Adipocyte (in vitro differentiated cells): ENCODE measurements around the gene MACROD2.

ENCODE experiments used
- DNase-seq: peaks from one replicate; pipeline ENCODE4 v3.0.0-alpha.2; 2015; ENCODE audit warnings: low read depth
- H3K27me3 ChIP-seq: replicated peaks from 2 replicates; pipeline ENCODE4 v1.7.0; 2013; ENCODE audit warnings: mild to moderate bottlenecking, low read length, moderate library complexity; ENCODE audit not compliant: control insufficient read depth, insufficient read depth
- H3K36me3 ChIP-seq: 2 replicates; pipeline ENCODE4 v1.7.0; 2013; ENCODE audit warnings: low read length, mild to moderate bottlenecking, moderate library complexity; ENCODE audit not compliant: control insufficient read depth, insufficient read depth, severe bottlenecking
- H3K4me1 ChIP-seq: 2 replicates; pipeline ENCODE4 v1.7.0; 2013; ENCODE audit warnings: mild to moderate bottlenecking, low read length, moderate library complexity; ENCODE audit not compliant: control insufficient read depth, insufficient read depth
- H3K4me3 ChIP-seq: 2 replicates; pipeline ENCODE4 v1.7.0; 2013; ENCODE audit warnings: mild to moderate bottlenecking, low read length, moderate library complexity
- H3K9ac ChIP-seq: 2 replicates; pipeline ENCODE4 v1.7.0; 2013; ENCODE audit warnings: mild to moderate bottlenecking, low read length, moderate library complexity
- H3K9me3 ChIP-seq: 2 replicates; pipeline ENCODE4 v1.7.0; 2013; ENCODE audit warnings: mild to moderate bottlenecking, low read length, moderate library complexity; ENCODE audit not compliant: control insufficient read depth

The MACROD2 gene

GRCh38 chr20:15842872-15843271 is 1847.6 kb downstream of the MACROD2 start:
- no peak for DNase-seq
- no peaks in the 10 kb centered on the region for H3K36me3 ChIP-seq
- H3K4me1 ChIP-seq = no peaks in the 10 kb centered on the region
- no peak overlapping the region for H3K9ac ChIP-seq
- no peaks in the 10 kb centered on the region for H3K9me3 ChIP-seq
- no peaks in the 10 kb centered on the region for H3K27me3 ChIP-seq
- no peak overlapping the region for H3K4me3 ChIP-seq

DNA sequence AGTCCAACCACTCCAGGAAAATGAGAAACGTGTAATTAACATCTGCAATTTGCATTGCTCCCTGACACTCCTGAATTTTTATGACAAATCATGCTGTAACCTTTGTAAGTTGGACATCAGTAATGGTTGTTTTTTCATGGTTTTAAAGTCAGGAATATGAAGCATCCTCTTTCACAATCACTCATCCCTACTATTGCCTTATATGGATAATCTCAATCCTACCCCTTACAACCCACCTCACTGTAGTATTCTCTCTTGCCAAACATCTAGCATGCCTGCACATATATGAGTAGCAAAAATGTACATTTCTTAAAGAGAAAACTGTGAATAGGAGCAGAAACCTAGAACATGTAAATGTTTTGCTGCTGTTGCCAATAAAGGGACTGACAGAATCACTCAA is 1848.5 kb downstream of the MACROD2 start:
- H3K4me1 ChIP-seq = no peaks in the 10 kb centered on the region
- H3K9ac ChIP-seq = no peak overlapping the region
- peak; percentile 52 for DNase-seq
- H3K27me3 ChIP-seq = no peaks in the 10 kb centered on the region
- H3K4me3 ChIP-seq = no peak overlapping the region
- no peaks in the 10 kb centered on the region for H3K9me3 ChIP-seq
- no peaks in the 10 kb centered on the region for H3K36me3 ChIP-seq

DNA sequence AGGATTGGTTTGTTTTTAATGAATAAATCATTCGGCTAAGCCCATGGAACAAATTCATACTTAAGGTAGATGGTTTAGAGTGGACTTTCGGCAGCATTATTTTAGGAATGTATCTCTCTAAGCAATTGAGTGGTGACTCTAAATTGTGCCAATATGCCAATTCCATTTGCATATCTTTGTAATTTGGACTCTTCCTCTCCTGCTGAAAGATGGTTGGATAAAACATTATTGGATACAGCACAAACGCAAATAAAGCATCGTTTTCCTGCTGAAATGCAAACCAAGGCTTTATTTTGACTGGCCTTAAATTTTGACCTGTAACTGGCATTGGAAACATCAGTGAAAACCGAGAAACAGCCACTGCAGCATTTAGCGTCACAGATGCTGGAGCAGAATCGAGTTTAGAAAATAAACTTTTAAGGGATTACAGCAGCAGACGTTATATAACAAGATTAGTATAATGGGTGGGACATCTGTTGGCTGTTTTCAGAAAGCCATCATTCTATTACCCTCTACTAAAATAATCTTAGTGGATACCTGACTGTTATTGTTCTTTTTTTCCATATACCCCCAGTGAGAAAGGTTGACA is 1852.0 kb downstream of the MACROD2 start:
- no peak for DNase-seq
- Histone ChIP-seq H3K4me1 (no peaks in the 10 kb centered on the region), H3K9me3 (no peaks in the 10 kb centered on the region), H3K9ac (no peak overlapping the region), H3K4me3 (no peak overlapping the region), H3K36me3 (no peaks in the 10 kb centered on the region), H3K27me3 (no peaks in the 10 kb centered on the region)

DNA sequence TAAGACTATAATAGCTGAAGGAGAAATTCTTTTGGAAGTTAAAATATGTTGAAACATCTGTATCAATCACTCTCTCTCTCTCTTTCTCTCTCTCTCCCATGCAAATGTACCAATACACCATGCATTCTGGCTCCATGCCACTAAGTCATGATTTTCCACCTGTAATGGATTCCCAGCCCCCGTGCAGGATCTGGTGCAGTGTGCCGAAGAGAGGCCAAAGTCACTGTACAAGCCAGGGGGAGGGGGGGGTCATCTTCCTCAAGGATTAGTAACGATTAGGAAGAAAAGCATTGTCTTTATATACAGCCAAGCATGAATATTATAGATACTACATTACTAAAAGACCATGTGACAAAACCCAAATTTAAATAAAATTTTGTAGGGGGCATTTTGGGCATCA is 1852.8 kb downstream of the MACROD2 start:
- no peaks in the 10 kb centered on the region for H3K36me3 ChIP-seq
- no peaks in the 10 kb centered on the region for H3K4me1 ChIP-seq
- DNase-seq = no peak
- no peak overlapping the region for H3K9ac ChIP-seq
- H3K4me3 ChIP-seq = no peak overlapping the region
- no peaks in the 10 kb centered on the region for H3K9me3 ChIP-seq
- no peaks in the 10 kb centered on the region for H3K27me3 ChIP-seq

DNA sequence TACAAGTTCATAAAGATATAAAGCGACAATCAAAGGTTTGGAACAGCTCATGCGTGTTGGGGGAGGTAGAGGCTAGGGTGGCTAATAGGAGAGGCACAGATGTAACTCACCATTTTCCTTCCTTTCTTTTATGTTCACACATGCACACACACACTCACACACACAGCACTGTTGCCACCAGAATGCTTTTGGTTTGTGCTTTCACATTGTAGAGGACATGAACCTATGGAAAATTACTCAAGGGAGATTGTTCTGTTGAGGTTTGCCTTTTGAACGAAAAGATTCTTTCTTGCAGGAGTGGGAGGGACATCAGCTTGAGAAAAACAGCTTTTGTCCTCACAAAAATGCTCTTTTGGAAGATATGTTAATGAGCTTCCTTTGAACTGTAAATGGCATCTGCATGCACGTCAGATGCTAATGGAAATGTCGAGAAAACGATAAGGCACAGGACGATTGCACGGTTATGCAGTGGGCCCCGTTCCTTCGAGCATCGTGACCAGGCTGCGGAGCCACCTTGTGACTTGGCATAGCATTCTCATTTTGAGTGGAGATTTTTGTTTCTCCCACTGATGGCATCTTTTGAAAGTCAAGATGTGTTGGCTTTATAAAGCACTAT is 1853.8 kb downstream of the MACROD2 start:
- H3K9ac ChIP-seq = no peak overlapping the region
- H3K36me3 ChIP-seq = no peaks in the 10 kb centered on the region
- DNase-seq = no peak
- no peaks in the 10 kb centered on the region for H3K9me3 ChIP-seq
- no peak overlapping the region for H3K4me3 ChIP-seq
- H3K27me3 ChIP-seq = no peaks in the 10 kb centered on the region
- no peaks in the 10 kb centered on the region for H3K4me1 ChIP-seq

GRCh38 chr20:15851576-15852215 is 1856.4 kb downstream of the MACROD2 start:
- Histone ChIP-seq H3K36me3 (no peaks in the 10 kb centered on the region), H3K27me3 (no peaks in the 10 kb centered on the region), H3K4me1 (no peaks in the 10 kb centered on the region), H3K9me3 (no peaks in the 10 kb centered on the region), H3K9ac (no peak overlapping the region), H3K4me3 (no peak overlapping the region)
- DNase-seq = no peak

GRCh38 chr20:15854911-15855310 is 1859.6 kb downstream of the MACROD2 start:
- no peak overlapping the region for H3K9ac ChIP-seq
- no peaks in the 10 kb centered on the region for H3K36me3 ChIP-seq
- no peaks in the 10 kb centered on the region for H3K4me1 ChIP-seq
- H3K9me3 ChIP-seq = no peaks in the 10 kb centered on the region
- DNase-seq = no peak
- H3K4me3 ChIP-seq = no peak overlapping the region
- H3K27me3 ChIP-seq = no peaks in the 10 kb centered on the region

DNA sequence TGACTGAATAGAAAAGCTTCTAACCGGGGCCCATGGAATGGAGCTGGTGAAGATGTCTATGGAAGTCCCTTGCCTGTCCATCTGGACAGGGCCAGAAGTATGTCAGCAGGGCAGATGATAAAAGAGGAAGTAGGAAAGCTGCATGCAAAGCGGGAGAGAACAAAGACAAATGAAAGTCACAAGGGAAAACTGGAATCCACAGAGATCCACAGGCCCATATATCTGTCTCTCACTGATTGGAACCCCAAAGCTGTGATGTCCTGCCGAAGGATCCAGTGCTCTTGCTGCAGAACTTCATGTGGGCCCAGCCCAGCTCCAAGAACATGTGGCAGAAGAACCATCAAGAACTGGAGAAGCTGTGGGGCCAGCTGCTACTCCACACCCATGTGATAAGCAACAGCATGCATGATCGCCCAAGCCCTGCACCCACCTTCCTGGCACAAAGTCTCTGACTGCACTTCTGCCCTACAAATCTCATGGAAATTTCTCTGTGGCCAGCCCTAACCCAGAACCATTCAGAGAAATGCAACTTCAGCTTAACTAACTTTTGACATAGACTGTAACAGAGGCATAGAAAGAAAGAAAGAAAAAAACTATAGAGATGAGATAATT is 1862.0 kb downstream of the MACROD2 start:
- no peaks in the 10 kb centered on the region for H3K36me3 ChIP-seq
- no peak overlapping the region for H3K9ac ChIP-seq
- no peaks in the 10 kb centered on the region for H3K9me3 ChIP-seq
- H3K4me1 ChIP-seq = no peaks in the 10 kb centered on the region
- DNase-seq = no peak
- no peak overlapping the region for H3K4me3 ChIP-seq
- H3K27me3 ChIP-seq = no peaks in the 10 kb centered on the region

DNA sequence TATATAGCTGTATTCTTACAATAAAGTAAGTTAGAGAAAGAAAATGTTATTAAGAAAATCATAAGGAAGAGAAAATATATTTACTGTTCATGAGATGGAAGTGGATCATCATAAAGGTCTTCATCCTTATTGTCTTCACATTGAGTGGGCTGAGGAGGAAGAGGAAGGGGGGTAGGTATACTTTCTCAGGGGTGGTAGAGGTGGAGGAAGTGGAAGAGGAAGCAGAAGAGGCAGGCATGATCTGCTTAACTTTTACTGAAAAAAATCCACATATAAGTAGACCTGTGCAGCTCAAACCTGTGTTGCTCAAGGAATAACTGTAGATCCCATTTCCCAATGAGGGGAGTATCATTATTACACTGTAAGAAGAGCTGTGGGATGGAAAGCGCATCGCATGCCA is 1863.7 kb downstream of the MACROD2 start:
- H3K9ac ChIP-seq = no peak overlapping the region
- no peaks in the 10 kb centered on the region for H3K27me3 ChIP-seq
- no peak for DNase-seq
- H3K9me3 ChIP-seq = no peaks in the 10 kb centered on the region
- H3K4me1 ChIP-seq = no peaks in the 10 kb centered on the region
- no peak overlapping the region for H3K4me3 ChIP-seq
- no peaks in the 10 kb centered on the region for H3K36me3 ChIP-seq

DNA sequence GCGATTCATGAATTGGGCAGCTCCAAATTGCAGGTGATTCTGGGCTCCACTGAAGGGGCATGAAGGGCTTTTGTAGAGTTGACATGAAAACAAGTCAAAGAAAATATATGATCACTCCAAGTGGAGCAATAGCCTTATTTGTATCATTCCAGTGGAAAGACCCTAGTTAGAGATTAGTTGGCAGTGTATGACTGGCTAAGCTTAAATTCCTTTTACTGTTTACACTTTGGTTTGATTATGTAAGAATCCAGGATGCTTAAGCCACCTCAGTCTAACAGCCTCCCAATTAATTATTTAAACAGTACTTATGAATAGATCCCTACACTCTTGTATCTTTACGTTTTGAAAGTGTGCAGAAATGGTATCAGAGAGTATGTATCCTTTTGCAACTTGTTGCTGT is 1865.5 kb downstream of the MACROD2 start:
- no peak for DNase-seq
- Histone ChIP-seq H3K4me1 (no peaks in the 10 kb centered on the region), H3K27me3 (no peaks in the 10 kb centered on the region), H3K9me3 (no peaks in the 10 kb centered on the region), H3K36me3 (no peaks in the 10 kb centered on the region), H3K9ac (no peak overlapping the region), H3K4me3 (no peak overlapping the region)

- Histone ChIP-seq H3K4me1 (no peaks in the 10 kb centered on the region), H3K4me3 (no peak overlapping the region), H3K36me3 (no peaks in the 10 kb centered on the region), H3K9ac (no peak overlapping the region), H3K9me3 (no peaks in the 10 kb centered on the region), H3K27me3 (no peaks in the 10 kb centered on the region)
- DNase-seq = no peak
Measured at GRCh38 chr20:15862178-15862577, 1866.9 kb downstream of the MACROD2 start.
